HepG2 (cell line): ENCODE measurements around the gene CCND1. TPM values are rescaled to one million over a fixed set of nuclear protein-coding genes. Genes with fewer than 3 reads are reported as not detected.

Source experiments
- BORCS8-MEF2B ChIP-seq: sonication (generic); formaldehyde crosslinking; IDR thresholded peaks from 2 replicates; pipeline ENCODE4 v1.8.0; 2022; ENCODE audit warnings: mild to moderate bottlenecking, missing genetic modification reagents
- MEIS1 ChIP-seq: sonication (generic); formaldehyde crosslinking; IDR thresholded peaks from 2 replicates; pipeline ENCODE4 v1.9.0; 2021; ENCODE audit warnings: mild to moderate bottlenecking, missing genetic modification reagents, moderate library complexity, borderline replicate concordance
- NBN ChIP-seq: fragments of 450-650 bp; conservative IDR thresholded peaks from 2 replicates; pipeline ENCODE4 v1.6.1; 2017
- NFIC ChIP-seq: IDR thresholded peaks from 2 replicates; pipeline ENCODE4 v1.6.1; 2012; ENCODE audit warnings: mild to moderate bottlenecking, low read length, inconsistent platforms
- NFRKB ChIP-seq: fragments of 450-650 bp; IDR thresholded peaks from 2 replicates; pipeline ENCODE4 v1.6.1; 2017
- NR1H2 ChIP-seq: sonication (generic); formaldehyde crosslinking; IDR thresholded peaks from 2 replicates; pipeline ENCODE4 v1.8.1; 2022; ENCODE audit warnings: low read depth, missing genetic modification reagents, borderline replicate concordance
- POLR2AphosphoS2 ChIP-seq: IDR thresholded peaks from 2 replicates; pipeline ENCODE4 v1.6.1; 2011; ENCODE audit warnings: low read depth, low read length, improper control_type of control experiment
- RNF2 ChIP-seq: fragments of 450-650 bp; conservative IDR thresholded peaks from 2 replicates; pipeline ENCODE4 v1.6.1; 2016; ENCODE audit warnings: low read depth
- SKI ChIP-seq: fragments of 450-650 bp; IDR thresholded peaks from one replicate; pipeline ENCODE4 v1.6.1; 2018; ENCODE audit warnings: mild to moderate bottlenecking; ENCODE audit not compliant: partially characterized antibody
- SMC3 ChIP-seq: IDR thresholded peaks from 2 replicates; pipeline ENCODE4 v1.6.1; 2011; ENCODE audit warnings: low read length, improper control_type of control experiment
- ZBTB10 ChIP-seq: sonication (generic); formaldehyde crosslinking; IDR thresholded peaks from 2 replicates; pipeline ENCODE4 v1.4.0; 2020; ENCODE audit warnings: missing genetic modification reagents, borderline replicate concordance
- ZBTB20 ChIP-seq: sonication (generic); formaldehyde crosslinking; IDR thresholded peaks from 2 replicates; pipeline ENCODE4 v1.8.1; 2023; ENCODE audit warnings: missing genetic modification reagents, low read depth, mild to moderate bottlenecking, borderline replicate concordance
- ZBTB26 ChIP-seq: IDR thresholded peaks from 2 replicates; pipeline ENCODE4 v1.6.1; 2016; ENCODE audit warnings: missing compliant biosample characterization, missing genetic modification reagents, borderline replicate concordance
- ZBTB44 ChIP-seq: sonication (generic); formaldehyde crosslinking; IDR thresholded peaks from 2 replicates; pipeline ENCODE4 v1.4.0; 2020; ENCODE audit warnings: missing genetic modification reagents
- ZNF34 ChIP-seq: sonication (generic); formaldehyde crosslinking; IDR thresholded peaks from 2 replicates; pipeline ENCODE4 v1.4.0; 2020; ENCODE audit warnings: mild to moderate bottlenecking, missing genetic modification reagents, borderline replicate concordance
- ZNF563 ChIP-seq: sonication (generic); formaldehyde crosslinking; IDR thresholded peaks from 2 replicates; pipeline ENCODE4 v1.8.0; 2022; ENCODE audit warnings: mild to moderate bottlenecking, moderate library complexity, missing genetic modification reagents
- ZNF580 ChIP-seq: IDR thresholded peaks from 2 replicates; pipeline ENCODE4 v1.6.1; 2016; ENCODE audit warnings: low read depth, borderline replicate concordance
- ZNF619 ChIP-seq: sonication (generic); formaldehyde crosslinking; IDR thresholded peaks from 2 replicates; pipeline ENCODE4 v1.4.0; 2020; ENCODE audit warnings: mild to moderate bottlenecking, missing genetic modification reagents
- ZNF768 ChIP-seq: sonication (generic); formaldehyde crosslinking; IDR thresholded peaks from 2 replicates; pipeline ENCODE4 v1.4.0; 2020; ENCODE audit warnings: missing genetic modification reagents
- ZZZ3 ChIP-seq: sonication (generic); formaldehyde crosslinking; IDR thresholded peaks from 2 replicates; pipeline ENCODE4 v1.4.0; 2020; ENCODE audit warnings: missing genetic modification reagents, mild to moderate bottlenecking, borderline replicate concordance
- polyA plus RNA-seq, 8 experiments: library from polyadenylated mRNA; depleted of rRNA in 3 of 8; stranded (reverse) in 7 of 8; unstranded in 1 of 8; fragments of >200 nt; fragmentation: Illumina TruSeq in 4 of 8; extraction: Trizol in 4 of 8; gene quantifications; 2 replicates each; pipeline versions ENCODE4 v1.2.1 to v1.2.3, GENCODE V29; 2011 to 2016; ENCODE audit warnings: low read depth in 4 of 8, missing spikeins in 1 of 8, mixed read lengths in 1 of 8; ENCODE audit not compliant: insufficient read depth in 1 of 8
- total RNA-seq, 5 experiments: library from RNA; depleted of rRNA; stranded (reverse); fragments of >200 nt; fragmentation: Illumina TruSeq; extraction: Trizol; gene quantifications; 2 replicates each; pipeline ENCODE4 v1.2.3, GENCODE V29; 2016; ENCODE audit warnings: low read depth in 1 of 5
- TF ChIP-seq, protein P1 (sequence below): fragments of 450-650 bp; IDR thresholded peaks from 2 replicates; pipeline ENCODE4 v1.6.1; 2016
- TF ChIP-seq, protein P2 (sequence below): IDR thresholded peaks from 2 replicates; pipeline ENCODE4 v1.6.1; 2016; ENCODE audit warnings: low read depth

The CCND1 gene
- total and polyA plus RNA-seq, 2 of the 13 experiments (the other 11 are each of a cell fraction or from before 2014, with no cell fraction given), result 107 to 136 TPM

- TF ChIP-seq SKI (no peak), ZBTB10 (CRISPR knock-in tag) (0 out of 2 replicates have a peak, but pooled peaks have one; percentile 54), POLR2AphosphoS2 (no peak), ZZZ3 (no peak; the same call in 1 of the 2 replicates), ZNF768 (peak; percentile 53; the same call in 1 of the 2 replicates), ZNF34 (CRISPR knock-in tag) (no peak), ZBTB26 (CRISPR knock-in tag) (no peak), BORCS8-MEF2B (CRISPR knock-in tag) (no peak), NBN (no peak), NFRKB (no peak), ZNF619 (no peak), NR1H2 (CRISPR knock-in tag) (no peak), NFIC (no peak), RNF2 (no peak), MEIS1 (CRISPR knock-in tag) (no peak), ZBTB44 (CRISPR knock-in tag) (no peak), ZBTB20 (CRISPR knock-in tag) (no peak), ZNF563 (CRISPR knock-in tag) (0 out of 2 replicates have a peak, but pooled peaks have one; percentile 42), ZNF580 (CRISPR knock-in tag) (peak; percentile 54; the same call in 1 of the 2 replicates), SMC3 (no peak)
- TF ChIP-seq, protein P1, sequence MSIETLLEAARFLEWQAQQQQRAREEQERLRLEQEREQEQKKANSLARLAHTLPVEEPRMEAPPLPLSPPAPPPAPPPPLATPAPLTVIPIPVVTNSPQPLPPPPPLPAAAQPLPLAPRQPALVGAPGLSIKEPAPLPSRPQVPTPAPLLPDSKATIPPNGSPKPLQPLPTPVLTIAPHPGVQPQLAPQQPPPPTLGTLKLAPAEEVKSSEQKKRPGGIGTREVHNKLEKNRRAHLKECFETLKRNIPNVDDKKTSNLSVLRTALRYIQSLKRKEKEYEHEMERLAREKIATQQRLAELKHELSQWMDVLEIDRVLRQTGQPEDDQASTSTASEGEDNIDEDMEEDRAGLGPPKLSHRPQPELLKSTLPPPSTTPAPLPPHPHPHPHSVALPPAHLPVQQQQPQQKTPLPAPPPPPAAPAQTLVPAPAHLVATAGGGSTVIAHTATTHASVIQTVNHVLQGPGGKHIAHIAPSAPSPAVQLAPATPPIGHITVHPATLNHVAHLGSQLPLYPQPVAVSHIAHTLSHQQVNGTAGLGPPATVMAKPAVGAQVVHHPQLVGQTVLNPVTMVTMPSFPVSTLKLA, result no peak
- TF ChIP-seq, protein P2, sequence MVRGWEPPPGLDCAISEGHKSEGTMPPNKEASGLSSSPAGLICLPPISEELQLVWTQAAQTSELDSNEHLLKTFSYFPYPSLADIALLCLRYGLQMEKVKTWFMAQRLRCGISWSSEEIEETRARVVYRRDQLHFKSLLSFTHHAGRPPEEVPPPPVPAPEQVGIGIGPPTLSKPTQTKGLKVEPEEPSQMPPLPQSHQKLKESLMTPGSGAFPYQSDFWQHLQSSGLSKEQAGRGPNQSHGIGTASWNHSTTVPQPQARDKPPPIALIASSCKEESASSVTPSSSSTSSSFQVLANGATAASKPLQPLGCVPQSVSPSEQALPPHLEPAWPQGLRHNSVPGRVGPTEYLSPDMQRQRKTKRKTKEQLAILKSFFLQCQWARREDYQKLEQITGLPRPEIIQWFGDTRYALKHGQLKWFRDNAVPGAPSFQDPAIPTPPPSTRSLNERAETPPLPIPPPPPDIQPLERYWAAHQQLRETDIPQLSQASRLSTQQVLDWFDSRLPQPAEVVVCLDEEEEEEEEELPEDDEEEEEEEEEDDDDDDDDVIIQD, result no peak
Measured at GRCh38 chr11:69702239-69702691, 61.3 kb downstream of the CCND1 start (continued).
